OCI-LY1 (cell line): ENCODE results near the gene RAPGEF1.
"Not testable (repeated sequence)": the region's sequence is repeated elsewhere in the genome, so short reads cannot be mapped to it uniquely, and the experiment has no call there.

ENCODE experiments used
- H2AFZ ChIP-seq: fragments of 200-600 bp; sonication (generic), shearing (Covaris generic); 2 replicates; pipeline ENCODE4 v1.6.0; 2014; ENCODE audit warnings: antibody characterized with exemption, mild to moderate bottlenecking, low read length
- H3F3A ChIP-seq: fragments of 200-600 bp; sonication (generic), shearing (Covaris generic); 2 replicates; pipeline ENCODE4 v1.6.0; 2014; ENCODE audit warnings: mild to moderate bottlenecking, antibody characterized with exemption, low read length, moderate library complexity; ENCODE audit not compliant: insufficient read depth
- H3K27ac ChIP-seq: fragments of 200-600 bp; sonication (generic); 2 replicates; pipeline ENCODE4 v1.5.1; 2014; ENCODE audit warnings: low read length, mixed run types, mild to moderate bottlenecking, low read depth; ENCODE audit not compliant: poor library complexity, severe bottlenecking
- H3K27me3 ChIP-seq: fragments of 200-600 bp; sonication (generic); 2 replicates; pipeline ENCODE4 v1.6.0; 2014; ENCODE audit warnings: antibody characterized with exemption, mild to moderate bottlenecking, low read length, moderate library complexity; ENCODE audit not compliant: insufficient read depth
- H3K36me3 ChIP-seq: fragments of 200-600 bp; sonication (generic); 2 replicates; pipeline ENCODE4 v1.6.1; 2014; ENCODE audit warnings: mild to moderate bottlenecking, antibody characterized with exemption, low read length, moderate library complexity, mixed read lengths; ENCODE audit not compliant: insufficient read depth
- H3K4me1 ChIP-seq: fragments of 200-600 bp; sonication (generic); 2 replicates; pipeline ENCODE4 v1.5.1; 2014; ENCODE audit warnings: mild to moderate bottlenecking, low read length, moderate library complexity; ENCODE audit not compliant: insufficient read depth, severe bottlenecking
- H3K4me2 ChIP-seq: fragments of 200-600 bp; sonication (generic), shearing (Covaris generic); 2 replicates; pipeline ENCODE4 v1.6.1; 2014; ENCODE audit warnings: low read length
- H3K4me3 ChIP-seq: fragments of 200-600 bp; sonication (generic); 2 replicates; pipeline ENCODE4 v1.5.1; 2014; ENCODE audit warnings: low read length, low read depth, mild to moderate bottlenecking, mixed read lengths; ENCODE audit not compliant: poor library complexity, severe bottlenecking
- H3K79me2 ChIP-seq: fragments of 200-600 bp; shearing (Covaris generic); 2 replicates; pipeline ENCODE4 v1.6.1; 2016; ENCODE audit warnings: mixed run types, low read length, mixed read lengths; ENCODE audit not compliant: insufficient read depth
- H3K9ac ChIP-seq: fragments of 200-600 bp; sonication (generic), shearing (Covaris generic); 2 replicates; pipeline ENCODE4 v1.6.1; 2014; ENCODE audit warnings: mild to moderate bottlenecking, low read length, mixed read lengths
- H3K9me2 ChIP-seq: fragments of 200-600 bp; sonication (generic), shearing (Covaris generic); 2 replicates; pipeline ENCODE4 v1.6.1; 2014; ENCODE audit warnings: low read depth, mild to moderate bottlenecking, low read length, mixed read lengths
- H3K9me3 ChIP-seq: fragments of 200-600 bp; shearing (Covaris generic); 2 replicates; pipeline ENCODE4 v1.6.1; 2014; ENCODE audit warnings: low read length, mixed read lengths
- H4K20me1 ChIP-seq: fragments of 200-600 bp; sonication (generic), shearing (Covaris generic); 2 replicates; pipeline ENCODE4 v1.6.0; 2016; ENCODE audit warnings: mild to moderate bottlenecking, low read length; ENCODE audit not compliant: insufficient read depth
- CTCF ChIP-seq: fragments of 200-600 bp; sonication (generic), shearing (Covaris generic); IDR thresholded peaks from 2 replicates; pipeline ENCODE4 v1.5.1; 2017; ENCODE audit warnings: mild to moderate bottlenecking, antibody characterized with exemption, low read length, moderate library complexity, mixed read lengths
- EZH2 ChIP-seq: fragments of 200-600 bp; sonication (generic), shearing (Covaris generic); IDR thresholded peaks from 2 replicates; pipeline ENCODE4 v1.8.0; 2017; ENCODE audit warnings: borderline replicate concordance, mixed run types, mild to moderate bottlenecking, antibody characterized with exemption, low read length, moderate library complexity, mixed read lengths

Gene RAPGEF1

GRCh38 chr9:131666774-131667173 is 73.1 kb downstream of the RAPGEF1 start:
- no peak for TF ChIP-seq EZH2
- TF ChIP-seq CTCF = no peak
- Histone ChIP-seq H3K9ac (no peak overlapping the region), H3K9me2 (no peaks in the 10 kb centered on the region), H3K27me3 (no peaks in the 10 kb centered on the region), H3K9me3 (no peaks in the 10 kb centered on the region), H3K4me2 (peak overlapping the region; percentile 13; the same call in 1 of the 2 replicates), H3K27ac (peak overlapping the region; percentile 98), H3K36me3 (peaks cover 53% of the 10 kb centered on the region), H3F3A (peaks cover under 1% of the 10 kb centered on the region; the same call in 1 of the 2 replicates), H4K20me1 (no peaks in the 10 kb centered on the region), H3K4me3 (no peak overlapping the region), H3K79me2 (peaks cover 86% of the 10 kb centered on the region), H3K4me1 (peaks cover 99% of the 10 kb centered on the region), H2AFZ (no peak overlapping the region)

GRCh38 chr9:131666029-131666428 is 73.8 kb downstream of the RAPGEF1 start:
- Histone ChIP-seq H3K27me3 (no peaks in the 10 kb centered on the region), H3K4me1 (peaks cover 99% of the 10 kb centered on the region), H3K36me3 (peaks cover 51% of the 10 kb centered on the region), H4K20me1 (no peaks in the 10 kb centered on the region), H3K9me3 (no peaks in the 10 kb centered on the region), H3K4me3 (no peak overlapping the region), H3K79me2 (peaks cover 86% of the 10 kb centered on the region), H3K4me2 (peak overlapping the region; percentile 4; the same call in 1 of the 2 replicates), H3F3A (peaks cover 3% of the 10 kb centered on the region; the same call in 1 of the 2 replicates), H3K27ac (peak overlapping the region; percentile 98), H3K9me2 (no peaks in the 10 kb centered on the region), H2AFZ (no peak overlapping the region), H3K9ac (no peak overlapping the region)
- no peak for TF ChIP-seq CTCF
- no peak for TF ChIP-seq EZH2

- H3K9me2 ChIP-seq = no peaks in the 10 kb centered on the region
- H4K20me1 ChIP-seq = no peaks in the 10 kb centered on the region
- H3F3A ChIP-seq = peaks cover 3% of the 10 kb centered on the region; the same call in 1 of the 2 replicates
- H3K27ac ChIP-seq = peak overlapping the region; percentile 100
- H3K27me3 ChIP-seq = no peaks in the 10 kb centered on the region
- H3K9me3 ChIP-seq = no peaks in the 10 kb centered on the region
- no peak overlapping the region for H3K4me3 ChIP-seq
- H3K4me1 ChIP-seq = peaks cover 99% of the 10 kb centered on the region
- peak overlapping the region; percentile 5; the same call in 1 of the 2 replicates for H3K4me2 ChIP-seq
- peaks cover 51% of the 10 kb centered on the region for H3K36me3 ChIP-seq
- no peak overlapping the region for H2AFZ ChIP-seq
- TF ChIP-seq CTCF (no peak), EZH2 (no peak)
- H3K9ac ChIP-seq = no peak overlapping the region
- H3K79me2 ChIP-seq = peaks cover 81% of the 10 kb centered on the region
Measured at GRCh38 chr9:131663288-131663687, 76.6 kb downstream of the RAPGEF1 start.

- Histone ChIP-seq H3K4me2 (peak overlapping the region; percentile 30), H3K79me2 (peaks cover 73% of the 10 kb centered on the region), H3F3A (peaks cover 11% of the 10 kb centered on the region; the same call in 1 of the 2 replicates)
Measured at GRCh38 chr9:131662289-131662621, 77.6 kb downstream of the RAPGEF1 start.

More at GRCh38 chr9:131662289-131662621, 77.6 kb downstream of the RAPGEF1 start:
- H3K9me3 ChIP-seq, H2AFZ ChIP-seq, H4K20me1 ChIP-seq, H3K4me3 ChIP-seq, H3K9me2 ChIP-seq, H3K27me3 ChIP-seq: not testable (repeated sequence)
- peak overlapping the region; percentile 100 for H3K27ac ChIP-seq
- peaks cover 99% of the 10 kb centered on the region for H3K4me1 ChIP-seq
- H3K9ac ChIP-seq = peak overlapping the region; percentile 25; the same call in 1 of the 2 replicates
- H3K36me3 ChIP-seq = peaks cover 51% of the 10 kb centered on the region
